GM19324 (cell line): ENCODE data around the gene ADAP1.
"Not testable (repeated sequence)": the region's sequence is repeated elsewhere in the genome, so short reads cannot be mapped to it uniquely, and the experiment has no call there.

Experiments used
- ATAC-seq: cut with Tn5 transposase; IDR thresholded peaks from one replicate; pipeline ENCODE4 v1.9.1; 2021; ENCODE audit warnings: mild to moderate bottlenecking, moderate library complexity; ENCODE audit not compliant: unreplicated experiment, low FRiP score

The ADAP1 gene

DNA sequence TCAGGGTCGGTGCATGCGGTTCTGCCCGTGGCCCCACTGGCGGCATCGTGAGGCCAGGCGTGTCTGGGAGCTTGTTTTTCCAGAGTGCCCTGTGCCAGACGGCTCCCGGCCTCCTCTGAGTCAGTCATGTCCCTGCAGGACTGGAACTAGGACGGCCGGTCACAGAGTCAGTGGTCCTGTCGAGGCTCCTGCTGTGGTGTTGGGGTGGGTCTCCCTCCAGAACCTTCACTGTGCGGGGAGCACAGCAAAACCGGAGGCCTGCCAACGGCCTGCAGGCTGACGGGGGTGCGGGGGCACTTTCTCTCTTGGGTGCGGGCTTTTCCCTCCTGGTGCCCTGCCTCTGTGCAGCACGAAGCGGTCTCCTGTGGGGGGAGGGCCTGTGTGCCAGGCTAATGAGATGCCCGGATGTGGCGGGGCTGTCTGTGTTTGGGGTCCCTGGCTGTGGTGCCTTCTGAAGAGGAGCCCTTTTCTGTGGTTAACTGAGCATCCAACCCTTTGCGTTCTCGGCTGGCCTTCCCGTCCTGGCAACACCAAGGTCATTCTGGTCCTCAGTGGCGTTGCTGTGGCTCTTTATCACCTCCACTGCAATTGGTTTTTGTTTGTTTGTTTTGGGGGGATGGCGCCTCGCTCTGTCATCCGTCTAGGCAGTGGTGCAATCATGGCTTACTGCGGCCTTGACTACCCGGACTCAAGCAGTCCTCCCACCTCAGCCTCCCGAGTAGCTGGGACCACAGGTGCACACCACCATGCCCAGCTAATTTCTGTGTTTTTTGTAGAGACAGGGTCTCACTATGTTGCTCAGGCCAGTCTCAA is 70.1 kb downstream of the ADAP1 start:
- no peak for ATAC-seq

DNA sequence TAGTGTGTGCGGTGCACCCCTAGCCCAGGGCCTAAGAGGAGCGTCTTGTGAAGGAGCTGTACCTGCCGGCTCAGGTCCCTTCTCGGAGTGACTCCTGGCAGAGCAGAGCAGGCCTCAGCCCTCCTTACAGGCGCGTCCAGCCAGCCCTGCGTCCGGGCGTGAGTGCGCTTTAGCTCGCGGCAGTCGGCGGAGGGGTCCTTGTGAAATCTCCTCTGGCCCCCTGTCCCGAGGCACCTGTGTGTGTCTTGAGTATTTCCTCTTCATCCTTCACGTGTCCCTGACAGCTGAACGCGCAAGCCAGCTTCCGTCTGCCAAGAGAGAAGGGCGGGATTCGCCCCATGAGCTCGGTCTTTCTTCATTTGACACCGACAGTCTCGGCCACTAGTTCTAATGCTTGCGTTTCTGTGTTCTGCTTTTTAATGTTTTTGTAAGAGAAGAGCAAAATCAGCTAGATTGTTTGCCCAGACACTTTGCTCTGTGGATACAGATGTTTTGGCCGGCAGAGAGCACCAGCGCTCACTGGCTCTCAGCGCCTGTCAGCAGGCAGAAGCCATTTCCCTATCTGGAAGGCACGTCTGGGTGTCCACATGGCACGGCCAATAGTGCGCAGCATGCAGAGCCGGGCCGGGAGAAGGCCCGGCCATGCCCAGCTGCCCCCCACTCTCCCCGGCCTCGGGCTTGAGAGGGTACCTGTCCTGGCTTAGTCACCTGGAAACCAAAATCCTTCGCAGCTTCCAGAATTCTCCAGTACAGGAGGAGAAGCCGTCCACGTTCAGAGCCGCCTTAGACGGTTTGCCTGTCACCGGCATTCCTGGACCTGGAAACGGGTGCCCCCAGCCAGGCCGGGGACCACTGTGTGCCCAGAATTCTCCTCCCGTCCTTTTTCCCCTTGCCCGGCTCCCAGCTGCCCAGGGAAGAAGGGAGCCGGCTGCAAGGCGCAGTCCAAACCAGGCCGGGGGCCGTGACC is 71.1 kb downstream of the ADAP1 start:
- ATAC-seq = no peak

DNA sequence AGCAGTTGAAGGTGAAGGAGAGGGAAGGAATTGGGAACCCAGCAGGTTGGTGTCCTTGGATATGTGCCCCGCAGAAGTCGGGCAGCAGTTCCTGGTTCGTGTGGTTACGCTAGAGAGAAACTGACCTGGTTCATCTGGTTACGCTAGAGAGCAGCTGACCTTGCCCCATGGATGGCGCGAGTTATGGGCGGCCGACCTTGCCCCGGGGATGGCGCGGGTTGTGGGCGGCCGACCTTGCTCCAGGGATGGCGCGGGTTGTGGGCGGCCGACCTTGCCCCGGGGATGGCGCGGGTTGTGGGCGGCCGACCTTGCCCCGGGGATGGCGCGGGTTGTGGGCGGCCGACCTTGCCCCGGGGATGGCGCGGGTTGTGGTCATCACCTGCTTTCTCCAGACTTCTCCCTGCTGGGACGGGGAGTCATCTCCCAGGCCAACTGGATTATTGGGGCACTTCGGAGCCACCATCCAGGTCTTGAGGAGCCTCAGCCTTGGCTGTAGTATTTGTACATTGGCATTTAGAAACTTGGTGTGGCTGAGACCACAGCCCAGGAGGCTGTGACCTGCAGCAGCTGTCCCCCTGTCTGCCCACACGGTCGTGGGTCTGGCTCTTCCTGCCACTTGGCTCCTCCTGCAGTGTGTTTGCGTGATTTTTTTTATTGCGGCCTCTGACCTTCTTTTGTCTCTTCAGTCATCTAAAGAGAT is 72.0 kb downstream of the ADAP1 start:
- ATAC-seq = no peak

DNA sequence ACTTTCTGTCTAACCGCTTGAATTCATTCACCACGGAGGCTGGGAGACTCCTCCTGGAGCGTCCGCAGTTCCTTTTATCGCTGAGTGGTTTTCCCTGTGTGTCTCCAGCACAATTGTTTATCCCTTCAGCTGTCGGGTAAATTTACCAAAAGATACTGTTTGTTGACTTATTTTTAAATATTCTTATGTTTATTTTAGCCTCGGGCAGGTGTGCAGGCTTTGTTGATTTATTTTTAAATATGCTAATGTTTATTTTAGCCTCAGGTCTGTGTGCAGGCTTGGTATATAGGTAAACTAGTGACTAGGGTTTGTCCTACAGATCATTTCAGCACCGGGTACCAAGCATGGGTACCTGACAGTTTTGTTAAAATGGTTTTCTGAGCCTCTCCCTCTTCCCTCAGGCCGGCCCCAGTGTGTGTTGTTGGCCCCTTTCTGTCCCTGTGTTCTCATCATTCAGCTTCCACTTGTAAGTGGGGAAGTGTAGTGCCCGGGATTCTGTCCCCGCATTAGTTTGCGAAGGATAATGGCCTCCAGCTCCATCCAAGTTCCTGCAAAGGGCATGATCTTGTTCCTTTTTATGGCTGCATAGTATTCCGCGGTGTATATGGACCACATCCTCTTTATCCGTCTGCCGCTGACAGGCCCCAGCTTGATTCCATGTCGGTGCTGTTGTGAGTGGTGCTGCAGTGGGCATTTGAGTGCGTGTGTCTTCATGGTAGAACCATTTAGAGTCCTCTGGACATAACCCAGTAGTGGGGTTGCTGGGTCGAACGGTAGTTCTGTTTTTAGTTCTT is 72.8 kb downstream of the ADAP1 start:
- ATAC-seq = no peak

DNA sequence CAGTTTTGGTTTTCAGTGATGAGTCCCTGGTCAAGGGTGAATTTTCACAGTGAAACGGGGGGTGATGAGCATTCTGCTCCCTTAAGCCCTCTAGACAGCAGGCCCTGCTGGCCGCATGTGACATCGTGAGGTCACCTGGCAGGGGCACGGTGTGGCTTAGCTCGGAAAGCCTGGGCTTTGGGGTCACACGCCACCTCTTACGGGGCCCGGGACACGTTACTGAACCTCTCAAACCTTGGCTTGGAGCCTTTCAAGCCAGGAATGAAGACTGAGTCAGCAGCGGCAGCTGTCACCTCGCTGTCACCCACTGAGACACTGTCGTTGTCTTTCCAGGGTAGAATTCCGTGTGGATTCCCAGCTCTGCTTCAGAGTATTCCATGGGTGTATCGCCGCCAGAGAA is 74.0 kb downstream of the ADAP1 start:
- no peak for ATAC-seq

DNA sequence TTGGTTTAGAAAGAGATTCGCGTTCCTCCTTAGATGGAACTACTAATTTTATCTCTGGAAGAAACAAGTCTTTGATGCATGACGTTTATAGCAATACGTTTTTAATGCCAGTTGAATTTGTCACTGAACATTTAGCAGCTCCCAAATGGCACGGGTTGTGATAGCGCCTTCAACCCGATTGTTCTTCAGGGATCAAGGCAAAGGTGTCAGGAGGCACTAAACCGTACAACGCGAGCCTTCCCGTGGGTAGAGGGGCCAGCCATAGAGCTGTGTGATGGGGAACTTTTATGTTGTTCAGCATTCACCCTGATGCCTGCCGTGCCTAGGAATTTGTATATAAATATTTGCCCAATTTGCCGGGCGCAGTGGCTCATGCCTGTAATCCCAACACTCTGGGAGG is 74.8 kb downstream of the ADAP1 start:
- no peak for ATAC-seq

DNA sequence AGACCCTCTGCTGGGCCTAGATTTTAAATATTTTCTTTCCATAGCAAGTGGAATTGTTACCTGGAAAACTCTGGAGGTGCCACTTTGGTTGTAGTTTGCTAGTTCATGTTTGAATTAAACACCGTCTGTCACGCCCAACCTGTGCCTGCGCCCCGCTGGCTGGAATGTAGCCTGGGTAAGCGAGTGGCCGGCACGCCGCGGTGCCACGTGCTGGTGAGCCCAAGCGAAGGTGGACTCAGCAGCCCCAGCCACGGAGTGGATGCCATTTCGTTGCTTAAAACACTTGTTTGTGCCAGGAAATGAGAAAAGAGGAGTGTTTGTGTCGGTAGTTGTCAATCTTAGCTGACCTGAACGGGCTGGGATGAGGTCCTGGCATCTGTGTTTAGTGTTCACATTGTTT is 75.4 kb downstream of the ADAP1 start:
- ATAC-seq = no peak

DNA sequence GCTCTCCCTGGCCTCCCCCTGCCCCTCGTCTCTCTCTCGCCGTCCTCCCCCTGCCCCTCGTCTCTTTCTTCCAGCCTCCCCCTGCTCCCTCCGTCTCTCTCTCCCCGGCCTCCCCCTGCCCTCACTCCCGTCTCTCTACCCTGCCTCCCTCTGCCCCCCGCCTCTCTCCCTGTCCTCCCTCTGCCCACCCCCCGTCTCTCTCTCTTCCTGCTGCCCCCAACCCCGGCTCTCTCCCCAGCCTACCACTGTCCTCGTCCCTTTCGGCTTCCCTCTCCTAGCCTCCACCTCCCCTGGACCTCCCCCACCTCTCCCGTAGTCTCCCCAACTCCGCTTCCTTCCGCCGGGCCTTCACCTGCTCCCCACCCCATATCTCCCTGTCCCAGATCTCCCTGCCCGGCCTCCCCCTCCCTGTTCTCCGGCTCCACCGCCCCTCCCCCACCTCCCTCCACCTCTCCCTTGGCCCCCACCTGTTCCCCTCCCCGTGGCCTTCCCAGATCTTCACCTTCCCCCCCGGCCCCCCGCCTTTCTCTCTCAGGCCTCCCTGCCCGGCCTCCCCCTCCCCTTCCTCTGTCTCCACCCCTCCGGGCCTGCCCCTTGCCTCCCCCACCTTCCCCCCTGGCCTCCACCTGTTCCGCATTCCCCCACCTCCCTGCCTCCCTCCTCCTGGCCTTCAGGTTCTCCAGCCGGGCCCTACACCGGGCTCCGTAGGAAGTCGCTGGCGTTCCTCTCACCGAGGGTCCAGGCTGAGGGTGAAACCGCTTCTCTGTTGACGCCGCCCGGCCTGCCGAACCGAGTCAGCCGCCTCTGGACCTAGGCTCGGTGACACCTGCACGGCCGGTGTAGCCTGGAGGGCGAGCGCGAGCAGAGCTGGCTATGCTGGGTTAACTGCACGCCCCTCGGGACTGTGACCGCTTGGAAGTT is 76.9 kb downstream of the ADAP1 start:
- no peak for ATAC-seq

DNA sequence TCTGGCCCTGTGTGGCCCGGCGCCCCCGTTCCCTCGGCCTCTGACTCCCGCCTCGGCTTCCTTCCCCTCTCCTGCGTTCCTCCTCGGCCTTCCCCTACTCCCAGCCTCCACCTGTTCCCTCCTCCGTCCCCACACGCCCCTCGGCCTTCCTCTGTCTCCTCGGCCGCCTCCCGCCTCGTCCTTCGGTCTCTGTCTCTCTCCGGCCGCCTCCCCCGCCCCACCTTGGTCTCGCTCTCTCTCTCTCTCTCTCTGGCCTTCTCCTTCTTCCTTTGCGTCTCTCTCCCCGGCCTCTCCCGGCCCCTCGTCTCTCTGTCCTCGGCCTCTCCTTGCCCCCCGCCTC is 77.5 kb downstream of the ADAP1 start:
- ATAC-seq = no peak

DNA sequence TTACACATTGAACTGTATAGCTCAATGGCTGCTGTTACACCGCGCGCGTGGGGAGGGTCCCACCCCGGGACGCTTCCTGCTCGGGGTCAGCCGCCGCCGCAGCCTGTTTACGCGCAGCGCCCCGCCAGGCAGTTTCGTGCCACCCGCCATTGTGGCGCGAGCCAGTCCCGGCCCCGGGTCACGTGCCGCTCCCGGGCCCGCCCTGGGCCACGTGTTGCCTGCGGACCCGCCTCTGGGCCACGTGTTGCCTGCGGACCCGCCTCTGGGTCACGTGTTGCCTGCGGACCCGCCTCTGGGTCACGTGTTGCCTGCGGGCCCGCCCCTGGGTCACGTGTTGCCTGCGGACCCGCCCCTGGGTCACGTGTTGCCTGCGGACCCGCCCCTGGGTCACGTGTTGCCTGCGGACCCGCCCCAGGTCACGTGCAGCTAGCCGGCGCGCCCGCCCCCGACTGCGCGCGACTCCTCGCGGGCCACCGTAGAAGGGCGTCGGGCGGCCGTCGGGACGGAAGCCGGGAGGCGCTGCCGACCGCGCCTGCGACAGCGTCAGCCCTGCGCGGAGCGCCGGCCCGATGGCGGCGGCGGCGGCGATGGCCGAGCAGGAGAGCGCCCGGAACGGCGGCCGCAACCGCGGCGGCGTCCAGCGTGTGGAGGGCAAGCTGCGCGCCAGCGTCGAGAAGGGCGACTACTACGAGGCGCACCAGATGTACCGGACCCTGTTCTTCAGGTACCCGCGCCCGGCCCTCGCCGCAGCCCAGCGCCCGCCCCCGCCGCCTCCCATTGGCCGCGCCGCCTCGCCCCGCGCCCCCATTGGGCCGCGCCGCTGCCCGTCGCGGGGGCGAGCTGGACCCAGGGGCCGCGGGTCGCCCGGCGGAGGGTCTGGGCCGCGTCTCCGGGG is 78.2 kb downstream of the ADAP1 start, which contains the start of gene GET4:
Gene GET4 (plus strand): TSS at position 478 of the 895 bp plus-strand sequence. CDS start 92 bp downstream, at position 570.
- ATAC-seq = peak; percentile 86

DNA sequence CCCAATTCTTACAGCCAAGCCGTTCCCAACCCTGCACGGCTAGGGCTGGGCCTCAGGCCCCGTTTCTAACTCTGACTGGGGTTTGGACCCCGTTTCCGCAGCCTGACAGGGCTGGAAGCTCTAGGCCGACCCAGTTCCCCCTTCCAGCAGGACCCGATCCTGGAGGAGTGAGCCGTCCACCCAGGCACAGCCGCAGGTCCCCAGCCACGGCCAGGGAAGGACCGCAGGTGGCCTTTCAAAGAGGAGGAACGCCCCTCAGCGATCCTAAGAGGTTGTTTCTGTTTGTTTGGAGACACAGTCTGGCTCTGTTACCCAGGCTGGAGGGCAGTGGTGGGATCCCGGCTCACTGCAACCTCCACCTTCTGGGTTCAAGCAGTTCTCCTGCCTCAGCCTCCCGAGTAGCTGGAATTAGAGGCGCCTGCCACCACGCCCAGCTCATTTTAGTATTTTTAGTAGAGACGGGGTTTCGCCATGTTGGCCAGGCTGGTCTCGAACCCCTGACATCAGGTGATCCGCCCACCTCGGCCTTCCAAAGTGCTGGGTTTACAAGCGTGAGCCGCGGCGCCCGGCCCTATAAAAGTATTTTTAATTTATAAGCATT is 78.9 kb downstream of the ADAP1 start:
- no peak for ATAC-seq

DNA sequence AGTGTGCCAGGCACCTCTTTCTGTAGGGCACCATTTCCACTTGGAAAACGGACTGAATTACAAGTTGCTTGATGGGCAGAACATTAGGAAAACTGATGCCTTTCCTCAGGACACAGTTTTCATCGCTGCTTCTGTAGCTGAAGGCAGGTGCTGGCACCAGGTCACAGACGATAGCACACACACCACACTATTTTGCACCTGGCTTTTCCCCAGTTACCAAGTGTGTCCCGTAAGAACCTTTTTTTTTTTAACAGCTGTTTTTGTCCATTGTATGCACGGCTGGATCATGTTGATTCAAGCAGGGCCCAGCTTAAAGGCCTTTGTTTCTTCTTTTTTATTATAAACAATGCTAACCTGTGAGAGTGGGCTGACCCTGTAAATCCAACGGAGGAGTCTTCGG is 79.4 kb downstream of the ADAP1 start:
- ATAC-seq = no peak

DNA sequence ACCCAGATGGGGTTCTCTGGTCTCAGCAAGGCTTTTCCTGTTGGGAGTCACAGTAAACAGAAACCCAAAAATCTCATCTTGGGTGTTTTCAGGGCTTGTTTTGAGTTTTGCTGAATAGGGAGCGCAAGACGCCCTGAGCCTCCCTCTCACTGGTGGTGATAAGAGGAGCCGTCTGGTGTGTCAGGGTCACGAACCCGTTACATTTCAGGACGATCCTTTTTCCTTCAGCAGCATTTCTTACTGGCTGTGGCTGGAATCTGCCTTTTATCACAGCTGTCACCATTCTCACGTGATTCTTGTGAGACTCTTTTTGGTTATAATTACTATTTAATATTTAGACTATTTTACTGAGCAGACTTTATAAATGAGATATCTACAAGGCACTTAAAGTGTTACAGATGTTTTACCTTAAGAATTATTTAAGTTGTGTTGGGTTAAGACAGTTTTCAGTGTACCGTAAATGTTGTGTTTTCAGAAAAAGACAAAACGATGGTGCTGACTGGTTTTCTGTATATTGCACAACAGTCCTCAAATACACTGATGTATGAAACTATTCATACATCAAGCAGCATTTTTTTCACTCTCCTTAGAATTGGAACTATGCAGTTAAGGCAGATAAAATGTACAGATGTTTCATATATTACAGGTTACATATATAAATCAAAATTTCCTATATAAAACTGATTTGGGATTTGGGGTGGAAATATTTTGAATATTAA is 80.3 kb downstream of the ADAP1 start:
- ATAC-seq = no peak

DNA sequence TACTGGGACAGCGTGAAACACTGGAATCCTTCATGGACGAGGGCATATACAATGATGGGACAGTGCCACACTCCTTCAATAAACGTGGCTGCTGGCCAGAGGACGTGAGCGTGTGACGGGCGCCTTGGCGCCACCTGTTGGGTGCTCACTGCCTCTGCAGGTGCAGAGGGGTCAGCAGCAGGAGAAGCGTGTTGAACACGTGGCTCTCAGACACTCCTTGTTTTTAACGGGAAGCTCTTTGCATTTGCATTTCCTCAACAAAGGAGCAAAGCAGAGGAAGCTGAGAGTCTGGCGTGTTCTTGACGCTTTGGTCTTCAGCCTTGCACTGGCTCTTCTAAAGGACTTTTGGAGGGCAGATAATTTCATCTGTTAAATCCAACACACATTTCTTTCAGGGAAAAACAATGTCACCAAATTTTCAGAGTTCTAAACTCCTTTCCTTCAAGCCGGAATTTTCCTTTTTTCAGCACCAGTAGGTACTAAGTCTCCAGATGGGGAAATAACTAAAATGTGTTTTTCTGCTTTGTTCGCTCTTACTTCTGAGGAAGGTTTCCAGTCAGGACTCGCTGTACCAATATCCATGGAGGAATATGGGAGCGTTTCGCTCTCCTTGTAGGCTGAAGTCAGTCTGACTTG is 81.0 kb downstream of the ADAP1 start:
- no peak for ATAC-seq

DNA sequence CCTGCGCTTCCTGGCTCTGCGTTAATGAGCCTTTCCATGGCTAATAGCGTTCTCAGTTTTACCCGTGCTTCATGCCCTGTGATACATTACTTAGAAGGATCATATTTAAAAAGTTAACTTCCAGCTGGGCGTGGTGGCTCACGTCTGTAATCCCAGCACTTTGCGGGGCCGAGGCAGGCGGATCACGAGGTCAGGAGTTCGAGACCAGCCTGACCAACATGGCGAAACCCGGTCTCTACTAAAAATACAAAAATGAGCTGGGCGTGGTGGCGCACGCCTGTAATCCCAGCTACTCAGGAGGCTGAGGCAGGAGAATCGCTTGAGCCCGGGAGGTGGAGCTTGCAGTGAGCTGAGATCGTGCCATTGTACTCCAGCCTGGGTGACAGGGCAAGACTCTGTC is 81.8 kb downstream of the ADAP1 start:
- ATAC-seq = not testable (repeated sequence)

DNA sequence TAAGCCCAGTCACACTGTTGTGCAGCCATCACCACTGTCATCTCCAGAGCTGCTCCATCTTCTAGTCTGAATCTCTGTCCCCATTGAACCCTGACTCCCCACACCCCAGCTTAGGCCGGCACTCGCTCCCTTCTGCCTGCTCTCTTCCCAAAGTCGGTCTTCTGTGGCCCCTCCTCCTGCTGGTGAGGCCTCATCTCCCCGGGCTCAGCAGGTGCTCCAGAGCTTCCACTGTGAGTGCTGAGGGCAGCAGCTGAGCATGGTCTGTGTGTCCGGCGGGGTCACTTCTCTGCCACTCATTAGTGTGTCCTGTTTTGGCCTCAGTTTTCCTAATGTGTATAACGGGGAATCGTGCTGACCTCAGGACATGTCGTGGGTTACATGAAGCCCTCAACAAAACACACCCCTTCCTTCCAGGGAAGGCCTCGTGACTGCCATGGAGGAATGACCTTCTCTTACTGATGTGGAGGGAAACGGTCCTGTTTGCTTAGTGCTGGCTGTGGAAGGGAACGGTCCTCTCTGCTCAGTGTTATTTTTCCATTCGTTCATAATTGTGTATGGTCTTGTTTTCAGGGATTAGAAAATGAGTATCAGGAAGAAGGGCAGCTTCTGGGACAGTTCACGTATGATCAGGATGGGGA is 82.5 kb downstream of the ADAP1 start:
- no peak for ATAC-seq
